Measurements from ENCODE around the gene PDLIM5. TPM values are rescaled to one million over a fixed set of nuclear protein-coding genes. Genes with fewer than 3 reads are reported as not detected.
"Not testable (repeated sequence)": the region's sequence is repeated elsewhere in the genome, so short reads cannot be mapped to it uniquely, and the experiment has no call there.

Gene PDLIM5
- polyA plus RNA-seq, 4 donors = 47.9 to 61.4 (median 55.6) TPM

DNA sequence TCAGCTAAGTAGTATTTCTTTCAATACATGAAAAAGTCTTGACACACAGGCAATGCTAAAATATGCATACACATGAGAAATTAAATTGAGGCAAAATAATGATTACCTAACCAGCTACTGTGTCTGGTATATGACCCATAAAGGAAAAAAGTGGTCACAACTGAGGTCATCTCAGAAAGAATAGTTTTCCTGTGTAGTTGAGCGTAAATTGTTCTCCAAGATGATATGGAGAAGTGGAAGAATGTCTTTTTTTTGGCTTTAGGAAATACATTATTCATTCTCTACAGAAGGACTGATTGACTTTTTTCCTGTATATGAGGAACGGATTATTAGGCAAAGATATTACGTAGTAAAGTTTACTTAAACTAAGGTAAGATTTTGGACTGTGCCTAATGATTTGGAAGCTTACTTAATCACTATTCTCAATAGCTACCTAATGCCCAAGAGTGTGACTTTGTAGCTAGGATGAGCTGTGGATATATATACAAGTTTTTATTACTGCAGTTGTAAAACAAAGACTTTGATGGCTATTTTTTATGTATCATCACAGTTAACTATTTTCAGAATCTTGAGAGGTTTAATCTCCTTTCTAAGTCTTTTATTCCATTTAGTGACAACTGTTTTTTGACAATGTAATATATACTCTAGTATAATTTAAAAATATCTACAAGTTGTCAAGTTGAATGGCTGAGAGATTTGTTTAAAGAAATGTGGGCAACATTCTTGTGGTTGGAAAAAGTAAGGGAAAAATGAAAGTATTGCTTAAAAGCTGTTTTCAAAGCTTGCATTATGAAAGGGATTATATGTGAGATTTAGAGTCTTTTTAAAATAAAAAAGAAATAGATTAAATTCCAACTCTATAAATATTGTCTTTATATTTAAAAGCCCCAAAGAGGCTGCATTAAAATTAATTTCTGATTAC, 100.2 kb downstream of the PDLIM5 start:
- DNase-seq (ENCODE audit: low read depth in 4 of 4, low spot score in 3 of 4) = no peak

DNA sequence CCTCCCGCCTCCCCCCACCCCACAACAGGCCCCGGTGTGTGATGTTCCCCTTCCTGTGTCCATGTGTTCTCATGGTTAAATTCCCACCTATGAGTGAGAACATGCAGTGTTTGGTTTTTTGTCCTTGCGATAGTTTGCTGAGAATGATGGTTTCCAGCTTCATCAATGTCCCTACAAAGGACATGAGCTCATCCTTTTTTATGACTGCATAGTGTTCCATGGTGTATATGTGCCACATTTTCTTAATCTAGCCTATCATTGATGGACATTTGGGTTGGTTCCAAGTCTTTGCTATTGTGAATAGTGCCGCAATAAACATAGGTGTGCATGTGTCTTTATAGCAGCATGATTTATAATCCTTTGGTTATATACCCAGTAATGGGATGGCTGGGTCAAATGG, 104.3 kb downstream of the PDLIM5 start:
- not testable (repeated sequence) for DNase-seq (ENCODE audit: low read depth in 4 of 4, low spot score in 3 of 4)

DNA sequence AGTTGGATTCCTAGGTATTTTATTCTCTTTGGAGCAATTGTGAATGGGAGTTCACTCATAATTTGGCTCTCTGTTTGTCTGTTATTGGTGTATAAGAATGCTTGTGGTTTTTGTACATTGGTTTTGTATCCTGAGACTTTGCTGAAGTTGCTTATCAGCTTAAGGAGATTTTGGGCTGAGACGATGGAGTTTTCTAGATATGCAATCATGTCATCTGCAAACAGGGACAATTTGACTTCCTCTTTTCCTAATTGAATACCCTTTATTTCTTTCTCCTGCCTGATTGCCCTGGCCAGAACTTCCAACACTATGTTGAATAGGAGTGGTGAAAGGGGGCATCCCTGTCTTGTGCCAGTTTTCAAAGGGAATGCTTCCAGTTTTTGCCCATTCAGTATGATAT, 105.9 kb downstream of the PDLIM5 start:
- not testable (repeated sequence) for DNase-seq (ENCODE audit: low read depth in 4 of 4, low spot score in 3 of 4)

DNA sequence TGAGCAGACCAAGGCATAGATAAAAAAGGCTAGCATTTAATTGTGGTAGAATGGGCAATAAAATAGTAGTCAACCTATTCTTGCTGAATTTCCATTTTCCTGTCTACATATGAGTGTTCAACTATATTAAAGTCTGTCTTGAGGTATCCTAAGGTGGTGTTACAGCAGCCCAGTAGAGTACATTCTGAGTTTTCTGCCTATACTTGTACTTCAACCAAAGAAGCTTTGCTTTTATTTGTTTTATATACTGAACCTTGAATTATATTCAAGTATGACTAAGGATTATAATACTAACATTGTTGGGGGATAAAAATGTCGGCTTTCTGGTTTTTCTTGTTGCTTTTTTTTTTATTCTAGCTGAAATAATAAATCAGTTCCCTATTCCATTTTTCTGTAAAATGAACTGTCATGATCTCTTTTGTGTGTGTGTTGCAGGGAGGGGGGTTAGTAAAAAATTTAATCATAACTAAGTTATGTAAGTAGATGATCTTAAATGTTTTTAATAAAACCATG, 106.7 kb downstream of the PDLIM5 start:
- DNase-seq (ENCODE audit: low read depth in 4 of 4, low spot score in 3 of 4) = no peak

DNA sequence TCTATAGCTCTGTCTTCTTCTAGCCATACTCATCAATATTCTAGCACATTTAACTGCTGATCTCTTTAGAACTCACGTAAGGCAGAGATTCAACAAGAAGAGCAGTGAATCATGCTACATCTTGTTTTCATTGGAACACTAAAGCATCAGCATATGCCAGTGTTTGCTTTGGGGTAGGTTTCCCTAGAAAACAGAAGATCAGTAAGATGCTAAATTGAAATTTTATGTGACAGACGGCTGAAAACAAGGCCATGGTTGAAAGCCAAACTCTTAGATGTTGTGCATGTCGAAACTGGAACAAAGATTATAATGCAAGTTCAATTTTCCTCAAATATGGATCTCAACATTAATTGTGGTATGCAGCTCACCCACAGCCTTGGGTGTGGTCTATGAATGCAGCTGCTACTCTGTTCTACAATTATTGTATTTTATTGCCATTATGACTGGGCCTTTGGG, 107.6 kb downstream of the PDLIM5 start:
- no peak for DNase-seq (ENCODE audit: low read depth in 4 of 4, low spot score in 3 of 4)

DNA sequence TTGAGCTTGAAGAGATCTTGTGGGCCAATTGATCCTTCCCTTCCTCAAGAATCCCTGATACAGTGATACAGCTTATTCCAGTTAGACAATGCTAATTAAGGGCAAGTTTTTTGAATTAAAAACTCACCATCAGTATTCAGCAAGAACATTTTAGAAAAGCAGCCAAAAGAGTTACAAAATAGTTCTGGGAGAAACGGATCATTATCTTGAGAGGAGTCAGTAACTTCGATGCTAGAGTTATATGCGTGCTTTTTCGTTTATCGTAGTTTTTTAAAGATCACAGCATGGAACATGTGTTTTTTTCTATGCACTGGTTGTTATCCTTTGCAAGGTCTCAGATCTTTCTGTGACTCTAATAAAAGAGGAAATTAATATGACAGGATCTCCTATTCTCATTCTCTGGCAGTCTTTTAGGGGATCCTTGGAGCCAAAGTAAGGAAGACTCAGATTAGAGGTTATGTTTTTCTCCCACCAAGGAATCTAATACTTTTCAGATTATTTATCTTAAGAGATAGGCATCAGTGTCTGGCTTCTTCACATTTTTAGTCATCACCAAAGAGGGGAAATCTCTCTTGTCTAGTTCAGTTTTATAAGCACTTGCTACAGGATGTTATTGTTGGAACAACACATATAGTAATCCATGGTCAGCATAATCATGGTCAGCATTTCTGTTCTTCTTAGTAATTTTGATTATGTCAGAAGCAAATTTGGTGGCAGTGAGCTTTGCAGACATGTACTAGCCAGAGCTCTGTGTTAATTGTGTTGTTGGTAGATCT, 109.7 kb downstream of the PDLIM5 start:
- no peak for DNase-seq (ENCODE audit: low read depth in 4 of 4, low spot score in 3 of 4)

DNA sequence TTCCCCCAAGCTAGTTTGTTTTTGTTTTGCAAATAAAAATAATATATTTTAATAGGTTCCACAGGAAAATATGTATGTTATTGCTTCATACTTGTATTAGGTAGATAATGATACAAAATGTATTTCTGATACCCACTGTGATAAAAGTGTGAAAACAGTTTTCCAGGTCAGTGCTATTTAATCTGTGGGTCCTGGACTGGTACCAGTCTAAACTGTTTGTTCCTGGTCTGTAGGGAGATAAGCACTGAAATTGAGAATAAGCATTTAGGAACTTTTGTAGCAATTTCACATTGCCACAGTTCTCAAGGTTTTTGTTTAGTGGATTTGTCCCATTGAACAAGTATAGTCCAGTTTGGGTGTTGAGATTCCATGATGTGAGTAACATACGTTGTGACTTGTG, 110.5 kb downstream of the PDLIM5 start:
- no peak for DNase-seq (ENCODE audit: low read depth in 4 of 4, low spot score in 3 of 4)

DNA sequence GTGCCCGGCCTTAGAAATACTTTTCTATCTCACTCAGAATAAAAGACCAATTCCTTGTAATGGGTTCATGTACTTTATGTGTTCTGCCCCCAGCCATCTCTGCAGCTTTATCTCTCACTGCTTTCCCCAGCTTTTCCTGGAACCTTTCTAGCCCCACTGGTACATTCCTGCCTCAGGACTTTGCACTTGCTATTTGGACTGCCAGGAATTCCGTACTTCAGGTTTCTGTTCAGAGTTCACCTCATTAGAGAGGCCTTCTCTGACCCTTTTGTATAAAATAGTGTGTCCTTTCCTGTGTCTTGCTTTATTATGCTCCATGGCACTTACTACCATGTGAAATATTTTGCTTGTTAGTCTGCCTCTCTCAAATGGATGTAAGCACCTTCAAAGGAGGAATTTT, 112.5 kb downstream of the PDLIM5 start:
- no peak for DNase-seq (ENCODE audit: low read depth in 4 of 4, low spot score in 3 of 4)

DNA sequence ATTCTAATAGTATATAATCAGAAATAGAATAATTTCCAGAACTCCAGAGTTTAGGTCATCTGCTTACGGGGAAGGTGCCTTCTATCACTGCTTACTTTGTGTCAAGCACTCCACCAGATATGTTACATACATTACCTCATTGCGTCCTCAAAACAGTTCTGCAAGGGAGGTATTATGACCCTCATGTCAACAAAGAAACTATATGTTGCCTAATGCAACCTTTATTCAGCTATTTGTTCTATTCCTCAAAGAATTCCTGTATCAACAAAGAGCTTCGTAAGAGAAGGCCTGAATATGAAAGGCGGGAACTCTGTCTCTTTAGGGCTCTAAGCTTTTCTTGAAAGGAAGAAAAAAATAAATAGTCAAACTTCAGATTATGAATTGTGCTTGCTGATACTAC, 114.7 kb downstream of the PDLIM5 start:
- no peak for DNase-seq (ENCODE audit: low read depth in 4 of 4, low spot score in 3 of 4)

DNA sequence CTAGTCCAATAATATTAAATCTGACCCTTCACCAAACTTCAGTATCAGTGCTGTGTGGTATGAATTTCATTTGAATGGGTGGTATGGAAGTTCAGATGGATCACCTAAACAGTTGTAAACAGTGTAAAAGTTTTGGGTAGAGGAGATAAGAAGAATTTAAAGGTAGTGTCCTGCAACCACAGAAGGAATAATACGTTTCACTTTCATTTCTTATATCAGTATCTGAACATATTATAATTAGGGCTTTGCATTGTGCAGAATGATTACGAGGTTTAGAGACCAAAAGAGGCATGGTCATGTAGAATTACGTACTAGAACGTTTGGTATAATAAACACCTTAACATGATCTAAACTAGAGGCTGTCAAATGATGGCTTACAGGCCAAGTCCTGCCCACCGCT, 116.1 kb downstream of the PDLIM5 start:
- no peak for DNase-seq (ENCODE audit: low read depth in 4 of 4, low spot score in 3 of 4)

DNA sequence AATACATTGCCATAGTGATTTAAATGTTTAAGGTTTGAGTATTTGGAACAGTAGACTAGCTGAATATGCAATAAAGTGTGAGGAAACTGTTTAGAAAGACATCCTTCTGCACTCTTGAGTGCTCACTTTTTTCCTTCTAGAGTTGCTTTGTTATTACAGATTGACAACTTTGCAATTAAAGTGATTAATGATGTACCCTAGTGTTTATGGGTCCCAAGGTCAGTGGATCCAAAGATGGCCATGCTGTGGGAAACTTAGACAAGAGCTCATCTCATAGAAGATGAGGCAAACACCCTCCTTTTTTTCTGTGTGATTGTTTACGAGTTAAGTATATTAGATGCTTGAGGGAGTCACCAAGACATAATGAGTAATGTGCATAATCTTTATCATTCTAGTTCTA, 118.8 kb downstream of the PDLIM5 start:
- peak in 2 of 4 donors; percentile 18 to 45 for DNase-seq (ENCODE audit: low read depth in 4 of 4, low spot score in 3 of 4)

DNA sequence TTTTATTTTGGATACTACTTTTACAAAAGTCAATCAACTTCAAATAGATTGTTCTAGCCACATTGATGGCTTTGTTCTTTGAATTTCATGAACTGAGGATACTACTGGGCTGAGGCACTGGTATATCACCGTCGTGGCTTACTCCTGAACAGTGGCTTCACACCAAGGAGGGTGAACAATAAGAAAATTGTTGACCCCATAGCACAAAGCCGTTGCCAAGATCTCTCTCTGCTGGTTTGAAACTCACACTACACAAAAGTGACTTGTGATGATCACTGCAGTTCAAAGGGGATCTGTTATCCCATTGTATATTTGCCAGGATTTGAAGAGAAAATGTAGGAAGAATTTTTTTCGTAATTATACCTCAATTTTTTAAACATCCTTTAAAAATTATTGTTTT, 119.6 kb downstream of the PDLIM5 start:
- DNase-seq (ENCODE audit: low read depth in 4 of 4, low spot score in 3 of 4) = no peak

DNA sequence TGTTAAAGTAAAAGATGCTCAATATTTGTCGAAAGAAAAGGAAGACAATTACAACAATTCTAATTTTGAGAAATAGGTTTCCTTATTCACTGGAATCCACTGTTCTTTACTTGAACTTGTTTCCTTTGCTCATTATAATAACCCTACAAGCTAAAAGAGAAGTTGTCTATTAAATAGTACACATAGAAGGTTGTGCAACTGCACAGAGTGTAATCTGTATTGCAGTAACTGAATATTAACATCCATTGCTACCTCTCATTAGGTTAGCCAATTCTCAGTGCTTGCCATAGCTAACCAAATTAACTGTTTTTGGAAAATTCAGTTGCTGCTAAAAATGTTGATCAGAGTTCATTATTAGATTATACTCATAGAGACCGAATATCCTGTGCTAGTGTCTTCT, 120.0 kb downstream of the PDLIM5 start:
- no peak for DNase-seq (ENCODE audit: low read depth in 4 of 4, low spot score in 3 of 4)

DNA sequence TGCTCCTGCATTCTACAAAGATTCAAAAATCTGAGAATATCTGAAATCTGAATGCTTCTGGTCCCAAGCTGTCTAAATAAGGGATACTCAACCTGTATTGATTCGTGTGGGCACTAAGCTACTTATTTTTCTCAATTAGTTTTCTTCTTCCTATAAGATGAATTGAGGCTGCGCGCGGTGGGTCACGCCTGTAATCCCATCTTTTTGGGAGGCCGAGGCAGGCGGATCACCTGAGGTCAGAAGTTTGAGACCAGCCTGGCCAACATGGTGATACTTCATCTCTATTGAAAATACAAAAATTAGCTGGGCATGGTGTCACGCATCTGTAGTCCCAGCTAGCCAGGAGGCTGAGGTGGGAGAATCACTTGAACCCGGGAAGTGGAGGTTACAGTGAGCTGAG, 122.3 kb downstream of the PDLIM5 start:
- DNase-seq (ENCODE audit: low read depth in 4 of 4, low spot score in 3 of 4) = no peak

DNA sequence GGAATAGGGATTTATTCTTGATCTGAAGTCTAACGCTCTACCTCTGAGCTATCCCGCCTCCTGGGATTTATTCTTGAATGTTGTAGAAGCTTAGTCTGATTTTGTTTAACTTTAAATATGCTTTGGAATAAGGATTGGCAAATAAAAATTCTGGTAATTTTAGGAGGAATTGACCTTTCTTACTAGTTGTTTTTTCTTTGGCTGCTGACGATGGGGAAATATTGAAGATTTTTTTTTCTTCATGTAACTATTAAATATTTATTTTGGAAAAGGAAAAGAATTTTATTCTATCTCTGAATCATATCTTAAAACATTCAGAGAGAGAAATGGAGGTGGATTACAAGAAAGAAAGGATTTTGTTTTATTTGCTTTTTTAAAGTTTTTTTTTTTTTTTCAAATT, 122.9 kb downstream of the PDLIM5 start:
- no peak for DNase-seq (ENCODE audit: low read depth in 4 of 4, low spot score in 3 of 4)

DNA sequence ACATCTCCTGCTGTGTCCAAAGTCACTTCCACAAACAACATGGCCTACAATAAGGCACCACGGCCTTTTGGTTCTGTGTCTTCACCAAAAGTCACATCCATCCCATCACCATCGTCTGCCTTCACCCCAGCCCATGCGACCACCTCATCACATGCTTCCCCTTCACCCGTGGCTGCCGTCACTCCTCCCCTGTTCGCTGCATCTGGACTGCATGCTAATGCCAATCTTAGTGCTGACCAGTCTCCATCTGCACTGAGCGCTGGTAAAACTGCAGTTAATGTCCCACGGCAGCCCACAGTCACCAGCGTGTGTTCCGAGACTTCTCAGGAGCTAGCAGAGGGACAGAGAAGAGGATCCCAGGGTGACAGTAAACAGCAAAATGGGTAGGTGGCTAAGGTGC, 123.9 kb downstream of the PDLIM5 start:
- no peak for DNase-seq (ENCODE audit: low read depth in 4 of 4, low spot score in 3 of 4)

DNA sequence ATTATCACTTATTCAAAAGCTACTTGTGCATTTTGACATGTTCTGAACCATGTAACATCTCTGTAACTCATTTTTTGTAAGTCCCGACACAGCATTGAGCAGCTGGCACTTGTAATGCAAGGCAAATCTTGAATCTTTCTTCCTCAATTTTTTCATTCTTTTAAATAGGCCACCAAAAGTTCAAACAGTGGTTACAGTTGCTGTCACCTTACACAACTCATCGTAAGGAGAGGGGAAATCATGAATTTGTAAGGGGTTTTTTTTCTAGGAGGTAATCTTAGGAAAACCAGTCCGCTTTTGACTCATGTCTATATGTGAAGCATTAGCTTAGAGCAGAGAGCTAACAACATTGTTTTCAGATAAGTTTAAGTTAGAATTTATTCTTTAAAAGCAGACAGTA, 124.5 kb downstream of the PDLIM5 start:
- no peak for DNase-seq (ENCODE audit: low read depth in 4 of 4, low spot score in 3 of 4)

DNA sequence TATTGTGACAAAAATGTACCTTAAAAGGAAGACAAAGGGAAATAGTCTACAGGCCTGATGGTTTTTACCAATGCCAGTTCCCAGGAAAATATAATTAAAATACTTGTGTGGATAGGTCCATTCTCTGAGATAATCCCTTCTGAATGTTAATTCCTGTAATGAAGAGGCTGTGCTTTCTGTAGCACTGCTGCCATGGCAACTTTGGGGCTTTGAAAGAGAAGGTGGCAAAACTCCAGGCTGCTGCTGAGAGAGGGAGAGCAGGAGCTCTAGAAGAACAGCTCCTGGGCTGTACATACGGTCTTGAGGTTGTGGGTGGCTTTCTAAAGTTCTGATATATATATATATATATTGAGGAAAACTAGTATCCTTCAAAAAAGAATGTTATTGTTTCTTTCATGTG, 125.4 kb downstream of the PDLIM5 start:
- no peak for DNase-seq (ENCODE audit: low read depth in 4 of 4, low spot score in 3 of 4)

DNA sequence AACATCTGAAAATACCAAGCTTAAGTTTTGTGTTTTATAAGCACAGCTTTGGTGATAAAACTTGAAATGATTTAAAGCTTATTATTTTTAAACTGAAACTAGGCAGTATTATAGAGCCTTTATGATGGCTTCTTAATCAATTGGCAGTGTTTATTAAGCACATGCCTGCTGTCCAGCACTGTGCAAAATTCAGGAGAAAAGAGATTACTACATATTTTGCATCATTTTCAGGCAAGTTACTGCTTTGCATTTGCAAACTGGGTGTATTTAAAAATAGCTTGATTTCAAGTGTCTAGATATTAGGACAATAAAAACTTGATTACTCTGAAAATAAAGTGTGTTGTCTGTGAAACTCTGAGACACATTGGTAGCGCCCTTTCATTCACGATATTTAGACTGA, 126.5 kb downstream of the PDLIM5 start:
- DNase-seq (ENCODE audit: low read depth in 4 of 4, low spot score in 3 of 4) = no peak

DNA sequence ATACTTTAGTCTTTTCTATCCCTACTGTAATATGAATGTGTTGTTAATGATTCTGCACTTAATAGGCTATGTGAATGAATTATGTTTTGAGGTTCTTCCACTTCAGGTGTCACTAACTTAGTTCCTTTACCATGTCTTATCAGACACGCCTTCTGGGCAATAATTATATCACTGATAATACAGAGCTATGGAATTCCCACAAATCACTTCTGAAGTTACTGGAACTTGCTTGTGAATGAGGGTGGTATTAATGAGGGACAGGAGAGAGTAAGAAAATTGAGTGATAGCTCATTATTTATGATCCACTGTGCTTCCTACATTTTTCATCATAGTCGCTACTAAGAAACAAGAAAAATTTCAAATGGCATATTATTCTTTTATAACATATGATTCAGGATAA, 130.0 kb downstream of the PDLIM5 start:
- DNase-seq (ENCODE audit: low read depth in 4 of 4, low spot score in 3 of 4) = no peak

DNA sequence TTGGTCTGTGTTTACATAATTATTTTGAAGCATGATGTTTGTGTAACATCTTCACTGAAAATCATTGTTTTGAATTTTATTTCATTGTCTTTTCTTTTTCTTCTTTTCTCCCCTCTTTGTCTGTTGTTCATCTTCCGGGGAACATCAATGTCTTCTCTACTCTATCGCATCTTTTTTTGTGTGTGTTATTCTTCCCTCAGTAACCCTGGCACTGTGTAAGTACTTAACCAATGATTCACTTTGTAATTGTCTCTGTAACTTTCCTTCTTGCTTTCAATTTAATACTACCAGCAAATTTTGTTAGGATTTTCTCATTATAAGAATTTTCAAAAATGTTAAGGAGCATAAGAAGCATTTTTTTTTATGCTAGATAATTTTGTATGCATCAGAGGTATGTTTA, 130.8 kb downstream of the PDLIM5 start:
- no peak for DNase-seq (ENCODE audit: low read depth in 4 of 4, low spot score in 3 of 4)

Measured in right renal pelvis (tissue), 4 donors.